GM18867 (cell line): ENCODE data around the gene CAPN13.

ENCODE experiments used
- ATAC-seq: cut with Tn5 transposase; IDR thresholded peaks from one replicate; pipeline ENCODE4 v1.9.1; 2021; ENCODE audit warnings: mild to moderate bottlenecking, moderate library complexity; ENCODE audit not compliant: unreplicated experiment

The CAPN13 gene

GRCh38 chr2:30807249-30807648 is at the start of gene CAPN13:
Gene CAPN13 (minus strand): TSS chr2:30807446. CDS start chr2:30787325, 20,121 bp downstream.
- no peak for ATAC-seq

- no peak for ATAC-seq
Measured at GRCh38 chr2:30847841-30848240, 40.6 kb upstream of the CAPN13 start.

- ATAC-seq: no peak
Measured at GRCh38 chr2:30847329-30847728, 40.1 kb upstream of the CAPN13 start.

DNA sequence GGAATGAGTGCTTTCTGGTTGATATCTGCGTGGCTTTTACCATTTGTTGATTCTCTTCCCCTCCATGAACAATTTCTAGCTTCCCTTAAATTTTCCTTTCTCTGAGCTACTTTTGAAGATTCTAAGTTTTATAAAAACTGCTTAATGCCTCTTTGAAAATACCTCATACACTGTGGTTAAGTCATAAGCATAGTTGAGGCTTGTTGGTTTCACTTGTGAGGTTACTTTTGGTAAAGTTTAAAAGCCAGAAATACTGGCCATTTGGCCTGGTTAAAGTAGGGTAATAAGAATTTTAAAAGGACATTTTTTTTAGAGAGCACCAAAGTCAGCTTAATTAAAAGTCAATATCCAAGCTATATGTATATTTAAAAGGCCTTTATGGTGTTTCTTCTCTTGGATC is 21.3 kb upstream of the CAPN13 start:
- no peak for ATAC-seq

- no peak for ATAC-seq
Measured at GRCh38 chr2:30826916-30827315, 19.7 kb upstream of the CAPN13 start.

DNA sequence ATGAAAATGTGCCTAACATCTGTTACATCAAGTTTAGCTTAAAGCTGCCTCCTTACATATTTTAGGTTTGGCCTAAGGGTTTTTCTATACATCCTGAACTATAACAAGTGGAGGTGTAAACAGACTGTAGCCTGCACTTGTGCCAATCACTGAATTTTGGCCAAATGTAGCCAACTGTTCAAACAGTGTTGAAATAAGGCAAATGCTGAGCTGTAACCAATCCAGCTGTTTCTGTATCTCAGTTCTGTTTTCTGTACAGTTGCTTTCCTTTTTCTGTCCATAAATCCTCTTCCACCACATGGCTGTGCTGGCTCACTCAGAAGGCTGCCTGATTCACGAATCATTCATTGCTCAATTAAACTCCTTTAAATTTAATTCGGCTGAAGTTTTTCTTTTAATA is 19.2 kb upstream of the CAPN13 start:
- no peak for ATAC-seq

- no peak for ATAC-seq
Measured at GRCh38 chr2:30823452-30823851, 16.2 kb upstream of the CAPN13 start.

DNA sequence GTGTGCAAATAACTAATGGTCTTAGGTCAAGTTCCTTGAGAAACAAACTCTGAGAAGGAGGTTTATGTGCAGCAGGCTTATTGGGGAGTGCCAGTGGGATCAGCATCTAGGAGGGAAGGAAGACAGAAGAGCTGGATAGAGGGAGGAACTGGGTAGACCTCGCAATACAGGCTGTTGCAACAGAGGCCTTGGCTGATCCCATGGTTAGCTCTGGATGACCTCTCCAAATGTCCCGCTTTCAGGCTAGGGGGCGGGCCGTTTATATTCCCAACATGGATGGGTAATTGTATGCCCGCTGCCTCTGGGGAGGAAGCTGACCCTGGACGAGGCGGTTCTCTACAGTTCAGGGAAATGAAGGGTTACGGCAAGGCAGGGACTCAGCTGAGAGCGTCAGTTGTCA is 14.7 kb upstream of the CAPN13 start:
- ATAC-seq: no peak

DNA sequence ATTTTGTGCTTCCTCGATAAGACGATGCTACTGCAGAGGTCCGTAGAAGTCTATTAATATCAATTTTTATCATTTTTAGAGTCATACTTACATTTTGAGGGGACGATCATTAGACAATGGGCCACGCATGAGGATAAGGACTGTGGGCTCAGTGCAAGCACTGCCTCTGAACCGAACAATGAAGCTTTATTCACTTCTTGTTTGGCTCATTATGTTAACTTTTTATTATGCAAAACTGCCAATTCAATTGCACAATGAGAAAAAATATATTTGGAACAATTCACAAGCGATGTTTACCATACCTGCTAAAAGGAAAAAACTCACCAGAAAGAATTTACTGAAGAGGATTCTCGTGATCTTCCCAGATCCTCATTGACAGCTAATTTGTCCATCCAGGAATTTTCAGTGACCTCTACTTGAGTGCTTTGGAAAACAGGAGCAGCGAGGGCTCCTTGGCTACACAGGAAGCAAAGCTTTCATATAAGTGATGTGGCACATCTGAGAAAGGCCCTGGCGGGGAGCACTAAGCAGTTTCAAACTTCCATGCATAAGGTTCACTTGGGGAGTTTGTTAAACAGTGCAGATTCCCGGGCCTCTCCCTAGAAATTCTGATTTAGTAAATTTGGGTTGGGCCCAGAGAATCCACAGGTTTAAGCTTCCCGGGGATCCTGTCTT is 13.3 kb upstream of the CAPN13 start:
- no peak for ATAC-seq

DNA sequence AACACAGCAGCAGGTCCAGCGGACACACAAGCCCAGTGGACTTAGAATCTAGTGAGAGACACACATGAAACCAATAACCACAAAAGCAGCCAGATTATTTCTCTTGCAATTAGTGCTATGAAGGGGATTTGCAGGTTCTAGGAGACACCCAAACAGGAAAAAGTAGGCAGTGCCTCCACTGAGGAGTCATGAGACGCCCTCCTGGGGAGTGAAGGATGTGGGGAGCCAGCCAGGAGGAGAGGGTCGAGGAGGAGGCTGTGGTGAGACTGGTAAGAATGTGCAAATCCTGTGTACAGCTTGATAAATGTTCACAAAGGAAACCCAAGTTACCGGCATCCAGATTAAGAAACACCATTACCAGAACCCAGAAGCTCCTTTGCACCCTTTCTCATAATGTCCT is 2.7 kb upstream of the CAPN13 start:
- no peak for ATAC-seq

- ATAC-seq: no peak
Measured at GRCh38 chr2:30808695-30809094, 1.4 kb upstream of the CAPN13 start.

- no peak for ATAC-seq
Measured at GRCh38 chr2:30803281-30803680, 4.0 kb downstream of the CAPN13 start.

GRCh38 chr2:30802611-30803010 is 4.6 kb downstream of the CAPN13 start:
- no peak for ATAC-seq

DNA sequence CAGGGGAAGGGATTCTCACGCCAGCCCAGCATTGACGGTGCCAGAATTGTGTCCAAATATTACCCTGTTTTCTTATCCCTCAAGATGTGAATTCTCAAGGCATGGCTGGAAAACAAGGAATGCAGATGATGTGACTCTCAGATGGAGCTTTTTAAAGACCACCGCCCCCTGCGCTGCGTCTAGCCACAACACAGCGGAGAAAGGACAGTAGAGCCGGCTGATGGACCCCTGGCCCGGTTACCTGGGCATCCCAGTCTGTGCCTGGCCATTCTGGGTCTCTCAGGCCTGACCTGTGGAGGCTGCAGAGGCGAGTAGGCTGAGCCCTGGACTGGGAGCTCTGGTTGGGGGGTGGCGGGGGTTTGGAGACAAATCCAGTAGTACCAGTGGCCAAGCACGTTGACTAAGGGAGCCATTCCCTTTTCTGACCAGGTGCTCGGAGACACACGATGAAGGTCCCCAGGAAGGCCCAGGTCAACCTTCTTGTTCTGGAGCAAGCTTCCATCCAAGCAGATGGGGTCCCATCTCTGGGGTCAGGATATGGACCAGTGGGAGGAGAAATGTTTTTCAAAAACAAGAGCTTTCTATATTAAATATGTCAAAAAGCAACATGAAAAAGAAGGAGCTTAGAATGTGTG is 5.3 kb downstream of the CAPN13 start:
- no peak for ATAC-seq

- ATAC-seq: no peak
Measured at GRCh38 chr2:30800159-30800558, 7.1 kb downstream of the CAPN13 start.

DNA sequence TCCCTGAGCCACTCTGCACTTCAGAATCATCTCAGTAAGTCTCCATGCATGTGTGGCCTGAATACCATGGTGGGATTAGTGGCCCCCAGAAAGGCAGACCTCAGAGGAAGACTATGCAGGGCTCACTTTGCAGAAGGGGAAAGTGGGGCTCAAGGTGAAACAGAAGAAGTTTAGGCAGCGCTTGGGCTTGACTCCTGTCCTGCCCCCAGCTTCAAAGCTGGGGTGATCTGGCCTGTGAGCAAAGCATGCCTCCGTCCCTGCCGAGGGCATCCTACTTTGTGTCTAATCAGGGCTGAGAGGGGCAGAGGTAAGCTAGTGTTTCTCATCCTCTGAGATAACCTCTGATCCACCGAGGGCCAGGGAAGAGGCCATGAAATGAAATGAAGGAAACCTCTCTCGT is 7.9 kb downstream of the CAPN13 start:
- ATAC-seq: no peak

- no peak for ATAC-seq
Measured at GRCh38 chr2:30798536-30798991, 8.7 kb downstream of the CAPN13 start.

GRCh38 chr2:30797381-30798015 is 9.7 kb downstream of the CAPN13 start:
- ATAC-seq: no peak

DNA sequence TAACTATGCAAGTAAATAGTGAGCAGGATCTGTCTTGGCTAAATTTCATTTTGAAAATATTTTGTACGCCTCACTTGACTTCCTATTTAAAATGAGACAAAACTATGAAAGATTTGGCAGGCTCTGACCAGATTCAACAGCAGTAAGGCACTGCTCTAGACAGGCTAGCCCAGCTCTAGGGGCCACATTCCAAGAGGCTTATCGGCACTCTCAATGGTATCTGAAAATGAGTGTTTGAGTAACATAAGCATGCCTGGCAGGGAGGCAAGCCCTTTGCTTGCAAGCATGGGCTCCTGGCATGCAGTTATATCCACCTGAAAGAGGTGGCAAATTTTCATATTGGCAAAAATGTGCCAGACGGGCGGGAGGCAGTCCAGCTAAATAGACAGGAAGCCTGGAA is 10.5 kb downstream of the CAPN13 start:
- no peak for ATAC-seq

GRCh38 chr2:30792521-30792920 is 14.7 kb downstream of the CAPN13 start:
- no peak for ATAC-seq

DNA sequence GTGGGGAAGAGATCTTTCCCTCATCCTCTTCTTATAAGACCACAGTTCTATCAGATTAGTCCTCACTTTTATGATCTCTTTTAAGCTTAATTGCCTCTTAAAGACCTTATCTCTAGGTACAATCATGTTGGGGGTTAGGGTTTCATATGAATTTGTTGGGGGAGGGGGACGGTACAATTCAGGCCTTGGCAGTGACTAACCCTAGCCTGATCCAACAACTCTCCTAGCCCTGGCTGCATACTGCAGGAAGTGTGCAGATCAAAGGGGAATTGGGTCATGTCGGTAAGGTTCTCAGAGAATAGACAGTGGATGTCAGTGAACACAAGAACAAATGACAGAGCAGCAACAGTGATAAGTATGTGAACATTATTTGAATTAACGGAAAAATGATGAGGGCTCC is 16.4 kb downstream of the CAPN13 start:
- ATAC-seq: no peak

DNA sequence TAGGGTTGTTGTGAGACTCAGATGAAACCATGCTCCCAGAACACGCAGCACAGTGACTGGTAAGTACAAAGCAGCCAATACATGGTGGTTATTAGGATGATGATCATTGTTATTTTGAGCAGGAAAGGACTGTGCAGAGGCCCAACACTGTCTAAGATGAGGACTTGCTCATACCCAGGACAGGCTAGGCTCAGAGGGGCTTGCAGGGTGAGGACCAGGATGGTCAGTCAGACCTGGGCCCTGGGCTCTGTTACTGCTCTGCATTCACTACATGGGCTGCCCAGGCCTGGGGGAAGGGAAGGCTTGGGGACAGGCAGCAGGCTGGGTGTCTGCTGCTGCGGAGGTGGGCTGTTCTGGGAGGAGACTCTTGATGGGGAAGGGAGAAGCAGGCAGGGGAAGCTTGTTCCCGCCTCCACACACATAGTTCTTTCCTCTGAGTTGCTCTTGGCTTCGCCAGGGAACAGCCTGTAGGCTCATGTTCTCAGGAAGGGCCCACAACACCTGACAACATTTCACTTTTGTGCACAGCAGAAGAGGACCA is 17.5 kb downstream of the CAPN13 start:
- no peak for ATAC-seq
